ENCODE measurements around the gene RRP1. TPM values are rescaled to one million over a fixed set of nuclear protein-coding genes. Genes with fewer than 3 reads are reported as not detected.
A peak's percentile ranks its signal among the peaks of the same experiment; 100 is the strongest.

Gene RRP1
- total and polyA plus RNA-seq, 8 donors = 7.6 to 18.4 (median 12.3) TPM

DNA sequence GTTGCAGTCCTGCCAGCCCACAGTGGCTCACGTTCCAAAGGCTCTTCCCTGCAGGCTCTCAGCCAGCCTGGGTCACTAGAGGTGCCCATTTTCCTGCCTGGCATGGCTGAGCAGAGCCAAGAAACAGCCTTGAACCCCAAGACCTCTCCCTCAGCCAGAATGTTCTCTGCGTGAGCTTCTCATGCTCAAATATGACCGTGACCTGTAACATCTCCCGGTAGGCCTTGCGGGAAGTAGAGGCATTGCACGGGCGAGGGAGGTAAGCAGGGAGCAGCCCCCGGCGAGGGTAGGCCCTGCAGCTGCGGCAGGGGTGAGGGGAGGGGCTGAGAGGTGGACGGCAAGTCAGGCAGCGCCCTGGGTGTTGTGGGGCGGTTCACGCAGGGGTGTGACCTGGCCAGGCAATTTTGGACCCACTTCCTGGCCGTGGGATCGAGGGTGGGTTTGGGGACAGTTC, 20.0 kb downstream of the RRP1 start:
- no peaks in the 10 kb centered on the region for H3K27me3 ChIP-seq
- H3K27ac ChIP-seq = no peak overlapping the region
- ATAC-seq = no peak
- WGBS, 2 donors = 70 to 83% methylated on average over 16 of the region's 16 CpGs
- H3K9me3 ChIP-seq = no peaks in the 10 kb centered on the region
- DNase-seq = peak in 1 of 6 donors; percentile 65
- H3K36me3 ChIP-seq = no peaks in the 10 kb centered on the region
- intact Hi-C loops (cut with DNase I) = loop anchor here in 1 of 3 donors (10.0 kb wide), 2 partner anchors 145 to 175 kb away; no protein-coding TSS in a partner anchor
- FAIRE-seq = no peak
- no peaks in the 10 kb centered on the region for H3K4me1 ChIP-seq
- no peak for TF ChIP-seq CTCF (IDR thresholded peaks at IDR 0.05)
- no peak overlapping the region for H3K4me3 ChIP-seq

DNA sequence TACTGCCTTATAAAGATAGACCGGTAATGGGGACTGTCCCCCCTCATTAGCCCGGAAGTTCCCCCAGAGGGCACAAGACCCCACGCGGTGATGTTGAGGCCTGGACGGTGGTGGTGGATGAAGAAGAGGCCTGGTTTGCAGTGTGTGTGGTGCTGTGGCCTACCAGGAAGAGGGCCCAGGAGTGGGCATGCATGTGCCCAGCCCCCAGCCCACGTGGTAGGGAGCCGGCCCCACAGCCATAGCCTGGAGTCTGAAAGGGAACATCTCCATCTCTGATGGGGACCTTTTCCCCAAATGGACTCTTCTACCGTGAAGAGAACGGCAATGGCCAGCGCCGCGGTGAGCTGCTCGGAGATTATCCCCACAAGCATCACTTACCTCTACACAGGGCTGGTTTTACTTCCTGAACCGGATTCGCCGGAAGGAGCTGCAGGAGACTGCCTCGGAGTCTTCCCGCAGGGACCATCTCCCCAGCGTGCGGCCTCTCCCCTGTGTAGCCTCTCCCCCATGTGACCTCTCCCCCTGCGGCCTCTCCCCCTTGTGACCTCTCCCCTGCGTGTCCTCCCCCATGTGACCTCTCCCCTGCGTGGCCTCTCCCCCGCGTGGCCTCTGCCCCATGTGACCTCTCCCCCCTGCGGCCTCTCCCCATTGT, 20.6 kb downstream of the RRP1 start:
- intact Hi-C loops (cut with DNase I) = loop anchor here in 2 of 3 donors (5.0 to 10.0 kb wide), 4 partner anchors 135 to 175 kb away; no protein-coding TSS in a partner anchor
- DNase-seq = no peak
- H3K9me3 ChIP-seq = no peaks in the 10 kb centered on the region
- WGBS, 2 donors = 50 to 66% methylated on average over 25 to 26 of the region's 26 CpGs
- no peak overlapping the region for H3K27ac ChIP-seq
- peaks cover 0 to 4% (median 0%) of the 10 kb centered on the region in 3 donors for H3K4me1 ChIP-seq
- no peak for TF ChIP-seq CTCF (IDR thresholded peaks at IDR 0.05)
- no peak for ATAC-seq
- H3K27me3 ChIP-seq = no peaks in the 10 kb centered on the region
- no peak for FAIRE-seq
- no peak overlapping the region for H3K4me3 ChIP-seq
- H3K36me3 ChIP-seq = no peaks in the 10 kb centered on the region

GRCh38 chr21:43810505-43811261, 21.3 kb downstream of the RRP1 start:
- H3K27me3 ChIP-seq = no peaks in the 10 kb centered on the region
- peak; percentile 82 to 96 (median 94) for TF ChIP-seq CTCF (IDR thresholded peaks at IDR 0.05)
- whole genome bisulfite sequencing, 2 donors = 9 to 18% methylated on average over 20 to 23 of the region's 23 CpGs
- no peak overlapping the region for H3K4me3 ChIP-seq
- no peaks in the 10 kb centered on the region for H3K9me3 ChIP-seq
- peaks cover 0 to 4% (median 0%) of the 10 kb centered on the region in 3 donors for H3K4me1 ChIP-seq
- no peak for FAIRE-seq
- intact Hi-C loops (cut with DNase I) = loop anchor here in 1 of 3 donors (5.0 to 10.0 kb wide), 2 partner anchors 134 to 167 kb away; no protein-coding TSS in a partner anchor
- peak; percentile 75 to 94 (median 90) for ATAC-seq
- no peak overlapping the region for H3K27ac ChIP-seq
- DNase-seq = peak; percentile 71 to 99 (median 90)
- H3K36me3 ChIP-seq = no peaks in the 10 kb centered on the region

- Histone ChIP-seq H3K27me3 (no peaks in the 10 kb centered on the region), H3K4me1 (peaks cover 0 to 4% (median 0%) of the 10 kb centered on the region in 3 donors), H3K9me3 (no peaks in the 10 kb centered on the region), H3K27ac (no peak overlapping the region), H3K4me3 (peak overlapping the region in 1 of 4 donors; percentile 7), H3K36me3 (no peaks in the 10 kb centered on the region)
- DNase-seq (peak in 1 of 6 donors; percentile 72), FAIRE-seq (no peak), ATAC-seq (no peak)
- 68 to 77% methylated on average over 24 of the region's 24 CpGs for WGBS, 2 donors
- intact Hi-C loops (cut with DNase I) = loop anchor here in 1 of 3 donors (5.0 to 10.0 kb wide), 2 partner anchors 133 to 166 kb away; no protein-coding TSS in a partner anchor
- TF ChIP-seq CTCF (IDR thresholded peaks at IDR 0.05) = no peak
Measured at GRCh38 chr21:43811262-43812105, 22.1 kb downstream of the RRP1 start.

All from pancreas (tissue), 10 donors.